NCI-H748 (cell line): ENCODE results near the gene GORASP1.
A peak's percentile ranks its signal among the peaks of the same experiment; 100 is the strongest.

Source experiments
- DNase-seq: peaks from one replicate; lab custom pipeline; 2025; ENCODE audit not compliant: unreplicated experiment; lab: John Stamatoyannopoulos, UW

GORASP1 gene

DNA sequence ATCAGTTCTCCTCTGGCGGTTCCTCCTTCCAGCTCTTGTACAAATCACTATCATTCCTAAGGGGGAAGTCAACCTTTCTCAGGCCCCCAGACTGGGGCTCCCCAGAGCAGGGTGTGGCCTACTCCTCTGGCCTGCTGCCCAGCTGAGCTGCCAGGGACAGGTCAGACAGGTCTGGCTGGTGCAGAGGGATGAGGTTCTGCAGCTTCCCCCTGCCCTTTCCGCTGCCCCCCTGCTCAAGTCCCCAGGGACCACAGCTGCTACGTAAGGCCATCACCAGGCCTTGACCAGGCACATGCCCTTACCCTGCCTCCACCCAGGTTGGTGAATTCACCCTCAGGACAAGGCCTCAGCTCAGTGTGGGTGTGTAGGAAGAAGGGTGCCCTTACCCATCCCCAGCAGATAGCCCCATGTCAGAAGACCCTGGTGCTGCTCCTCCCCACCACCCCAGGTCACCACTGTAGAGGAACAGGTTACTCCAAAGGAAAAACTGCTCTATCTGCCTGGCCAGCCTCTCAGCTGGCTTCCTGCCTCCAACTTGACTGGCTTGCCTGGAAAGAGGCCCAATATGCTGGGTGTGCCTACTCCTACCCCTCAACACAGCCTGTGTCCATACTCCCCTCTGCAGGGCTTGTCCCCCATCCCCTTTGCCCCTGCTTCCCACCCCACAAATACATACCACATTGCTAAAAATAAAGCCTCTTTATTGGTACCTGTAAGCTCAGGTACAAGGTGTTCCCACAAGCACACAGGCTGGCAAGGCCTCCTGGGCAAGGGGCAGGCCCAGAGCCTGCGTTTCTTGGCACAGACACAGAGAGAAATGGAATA is 34.0 kb upstream of the GORASP1 start:
- DNase-seq = peak; percentile 66

GRCh38 chr3:39140341-39140971 is 33.0 kb upstream of the GORASP1 start:
- DNase-seq = no peak

- no peak for DNase-seq
Observed at GRCh38 chr3:39139442-39139841, 32.0 kb upstream of the GORASP1 start.

DNA sequence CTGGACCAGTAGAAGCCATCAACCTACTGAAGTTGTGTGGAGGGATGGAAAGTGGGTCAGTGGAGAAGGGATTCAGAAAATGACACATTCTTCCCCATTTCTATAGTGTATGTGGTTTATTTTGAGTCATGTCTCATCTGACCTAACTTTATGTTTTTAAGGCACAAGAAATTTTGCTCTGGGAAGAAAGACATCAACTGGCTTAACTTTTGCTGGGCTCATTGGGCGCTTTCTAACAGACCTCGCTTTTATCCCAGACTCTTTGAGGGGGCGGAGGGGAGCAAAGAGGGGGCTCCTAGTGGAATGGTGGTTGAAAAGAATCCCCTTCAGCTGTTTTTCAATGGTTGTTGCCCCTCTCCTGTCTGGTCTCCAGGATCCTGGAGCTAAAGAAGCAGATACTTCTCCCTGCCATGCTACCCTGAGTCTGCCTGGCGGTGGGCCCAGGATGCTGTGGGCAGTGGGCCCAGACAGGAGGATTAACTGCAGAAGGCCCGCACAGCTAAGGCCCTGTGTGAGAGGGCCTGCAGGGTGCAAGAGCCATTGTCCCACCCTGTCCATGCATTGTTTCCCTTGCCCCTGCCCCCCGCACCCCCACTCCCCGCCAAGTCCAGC is 31.5 kb upstream of the GORASP1 start:
- no peak for DNase-seq

DNA sequence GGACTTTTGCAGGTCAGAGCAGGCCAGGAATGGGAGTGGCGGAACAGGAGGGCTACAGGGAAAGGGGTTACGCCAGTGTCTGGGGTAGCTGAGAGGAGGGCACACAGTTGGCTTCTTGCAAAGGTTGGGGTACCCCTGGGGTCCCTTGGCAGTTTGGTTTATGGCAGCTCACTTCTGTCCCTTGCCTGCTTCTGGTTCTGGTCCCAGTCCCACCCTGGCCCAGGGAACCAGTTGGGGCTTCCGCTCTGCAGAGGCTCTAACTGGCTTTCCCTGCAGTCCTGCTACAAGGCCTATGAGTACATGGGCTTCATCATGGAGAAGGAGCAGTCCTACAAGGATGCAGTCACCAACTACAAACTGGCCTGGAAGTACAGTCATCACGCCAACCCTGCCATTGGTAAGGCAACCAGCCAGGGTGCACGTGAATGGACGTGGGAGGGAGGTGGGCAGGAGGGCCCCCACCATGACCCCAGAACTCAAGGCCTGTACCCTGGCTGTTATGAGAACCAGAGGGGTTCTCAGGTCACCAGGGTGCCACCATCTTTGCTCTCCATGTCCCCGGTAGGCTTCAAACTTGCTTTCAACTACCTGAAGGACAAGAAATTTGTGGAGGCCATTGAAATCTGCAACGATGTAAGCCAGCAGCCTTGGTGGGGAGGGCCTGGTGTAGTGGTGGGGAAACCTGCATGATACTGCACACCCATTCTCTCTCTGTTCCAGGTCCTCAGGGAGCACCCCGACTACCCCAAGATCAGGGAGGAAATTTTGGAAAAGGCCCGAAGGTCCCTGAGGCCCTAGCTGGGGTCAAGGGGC is 30.8 kb upstream of the GORASP1 start:
- DNase-seq = no peak

- no peak for DNase-seq
Observed at GRCh38 chr3:39137435-39137936, 30.1 kb upstream of the GORASP1 start.

GRCh38 chr3:39136533-39137434 is 29.4 kb upstream of the GORASP1 start:
- no peak for DNase-seq

- DNase-seq = no peak
Observed at GRCh38 chr3:39135170-39135805, 27.9 kb upstream of the GORASP1 start.

DNA sequence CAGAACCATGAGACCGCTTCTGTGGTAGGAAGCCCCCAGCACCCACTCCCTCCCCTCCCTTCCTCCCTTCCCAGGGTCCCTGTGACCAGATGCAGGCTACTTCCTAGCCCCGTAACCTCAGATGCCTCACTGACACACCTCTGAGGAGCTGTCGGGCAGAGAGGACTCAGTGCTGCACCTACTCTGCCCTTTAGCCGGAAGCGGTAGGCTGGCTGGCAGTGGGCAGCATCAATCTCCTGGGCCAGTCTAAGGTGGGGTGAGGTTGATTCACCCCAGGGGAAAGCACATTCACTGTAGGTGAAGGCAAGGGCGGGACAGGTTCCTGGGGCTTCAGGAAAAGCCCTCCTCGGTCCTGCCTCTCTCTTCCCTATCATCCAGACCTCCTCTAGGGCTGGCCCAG is 26.9 kb upstream of the GORASP1 start:
- DNase-seq = no peak

DNA sequence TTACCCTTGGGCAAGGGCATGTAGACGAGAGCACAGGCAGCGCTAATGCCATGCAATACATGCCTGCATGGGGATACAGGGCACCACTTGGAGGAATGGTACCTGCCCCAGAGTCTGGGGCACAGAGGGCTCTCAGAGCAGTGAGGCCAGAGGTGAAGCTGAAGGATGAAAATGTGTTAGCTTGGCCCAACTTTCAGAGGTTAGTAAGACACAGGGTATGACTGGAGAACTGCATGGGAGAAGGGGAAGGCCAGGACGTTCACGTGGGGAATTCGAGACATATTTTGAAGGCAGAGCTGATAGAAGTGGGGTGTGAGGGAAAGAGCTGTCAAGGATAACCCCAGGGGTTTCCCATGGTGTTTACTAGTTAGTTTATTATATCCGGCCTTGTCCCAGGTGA is 26.4 kb upstream of the GORASP1 start:
- DNase-seq = no peak

DNA sequence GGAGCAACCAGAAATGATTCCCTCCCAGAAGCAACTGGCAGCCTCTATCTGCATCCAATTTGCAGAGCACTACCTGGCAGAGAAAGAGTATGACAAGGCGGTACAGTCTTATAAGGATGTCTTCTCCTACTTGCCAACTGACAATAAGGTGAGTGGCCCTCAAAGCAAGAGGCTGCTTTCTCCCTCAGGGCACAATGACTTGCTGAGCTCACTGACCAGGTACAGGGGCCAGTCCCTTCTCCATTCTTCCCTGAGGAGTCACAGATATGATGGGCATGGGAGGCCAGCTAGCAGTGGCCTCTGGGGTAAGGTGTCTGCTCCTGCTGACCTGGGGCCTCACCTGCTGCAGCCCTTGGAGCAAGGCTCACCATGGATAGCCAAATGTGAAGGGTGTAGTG is 25.7 kb upstream of the GORASP1 start:
- no peak for DNase-seq

DNA sequence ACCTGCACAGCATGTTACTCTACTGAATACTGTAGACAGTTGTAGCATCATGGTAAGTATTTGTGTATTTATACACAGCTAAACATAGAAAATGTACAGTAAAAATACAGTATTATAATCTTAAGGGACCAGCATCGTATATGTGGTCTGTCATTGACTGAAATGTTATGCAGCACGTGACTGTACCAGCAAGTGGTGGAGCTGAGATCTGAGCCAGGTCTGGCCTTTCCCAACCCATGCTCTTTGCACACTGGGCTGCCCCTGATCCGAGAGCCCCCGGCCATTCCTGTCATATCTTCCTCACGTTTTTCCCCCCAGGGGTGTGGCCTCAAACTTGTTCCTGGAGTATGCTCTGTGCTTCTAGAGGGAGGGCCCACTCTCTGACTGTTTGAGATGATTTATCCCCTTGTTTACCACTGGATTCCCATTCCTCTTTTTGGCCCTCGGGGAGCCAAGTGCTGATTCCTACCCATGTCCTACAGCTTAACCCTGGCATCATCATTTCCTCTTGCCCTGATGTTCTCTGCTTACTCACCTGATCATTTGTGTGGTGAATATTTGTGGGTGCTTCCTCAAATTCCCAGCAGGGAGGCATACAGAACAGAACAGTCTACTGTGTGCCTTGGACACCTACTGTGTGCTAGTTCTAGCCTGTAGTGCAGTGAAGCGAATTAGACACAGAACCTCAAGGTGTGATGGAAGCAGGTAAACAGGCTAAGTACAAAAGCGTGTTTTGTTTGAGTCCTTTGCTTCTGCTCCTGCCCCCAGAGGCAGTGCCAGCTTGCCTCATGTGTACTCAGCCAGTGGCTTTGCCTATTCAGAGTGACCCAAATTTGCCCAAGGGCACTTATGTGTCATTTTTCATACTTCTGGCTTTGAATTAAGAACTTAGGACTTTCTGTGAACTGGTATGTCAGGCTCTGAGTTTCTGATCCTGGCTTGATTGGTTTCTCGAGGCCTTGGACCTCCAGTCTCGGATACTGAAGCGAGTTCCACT is 25.0 kb upstream of the GORASP1 start:
- no peak for DNase-seq

- no peak for DNase-seq
Observed at GRCh38 chr3:39130693-39131265, 23.4 kb upstream of the GORASP1 start.

DNA sequence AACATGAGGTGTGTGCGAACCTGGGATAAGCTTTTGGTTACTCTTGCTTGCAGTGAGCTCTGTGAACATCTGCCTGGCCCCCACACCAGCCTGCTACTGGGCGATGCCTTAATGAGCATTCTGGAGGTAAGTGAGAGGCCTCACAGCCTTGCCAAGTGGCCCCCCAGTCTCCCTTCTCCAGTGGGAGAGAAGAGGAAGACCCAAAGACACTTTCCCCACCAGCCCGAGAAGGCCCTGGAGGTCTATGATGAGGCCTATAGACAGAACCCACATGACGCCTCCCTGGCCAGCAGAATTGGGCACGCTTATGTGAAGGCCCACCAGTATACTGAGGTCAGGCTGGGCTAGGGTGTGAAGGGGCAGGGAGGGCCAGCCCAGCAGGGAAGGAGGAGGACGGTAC is 22.6 kb upstream of the GORASP1 start:
- DNase-seq = no peak

DNA sequence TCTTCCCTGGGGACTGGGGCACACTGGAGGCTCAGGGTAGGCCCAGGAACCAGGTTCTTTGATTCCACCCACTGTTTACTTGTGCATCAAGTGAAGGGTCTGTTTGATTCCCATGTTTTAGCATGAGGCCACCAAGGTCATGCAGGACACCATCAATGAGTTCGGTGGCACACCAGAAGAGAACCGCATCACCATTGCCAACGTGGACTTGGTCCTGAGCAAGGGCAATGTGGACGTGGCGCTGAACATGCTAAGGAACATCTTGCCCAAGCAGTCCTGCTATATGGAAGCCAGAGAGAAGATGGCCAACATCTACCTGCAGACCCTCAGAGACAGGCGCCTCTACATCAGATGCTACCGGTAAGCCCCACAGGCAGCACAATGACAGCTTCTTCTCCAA is 21.5 kb upstream of the GORASP1 start:
- no peak for DNase-seq

DNA sequence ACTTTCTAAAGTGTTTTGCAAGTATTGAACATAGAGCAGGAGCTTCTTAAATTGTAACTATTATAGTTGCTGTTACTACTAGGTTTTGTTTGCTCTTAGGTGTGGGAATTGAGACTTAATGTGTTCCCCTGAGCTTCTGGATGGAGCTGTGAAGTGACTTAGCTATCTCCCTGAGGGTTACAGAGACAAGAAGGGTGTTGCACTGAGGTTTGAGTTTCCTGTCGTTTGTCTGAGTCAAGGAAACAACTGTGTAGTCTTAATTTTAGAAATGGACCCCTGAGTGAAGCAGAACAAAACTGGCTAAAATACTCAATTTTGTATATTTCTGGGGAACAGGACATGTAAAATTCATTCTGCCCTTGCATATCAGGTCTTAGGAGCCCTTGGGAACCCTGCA is 20.5 kb upstream of the GORASP1 start:
- DNase-seq = no peak

DNA sequence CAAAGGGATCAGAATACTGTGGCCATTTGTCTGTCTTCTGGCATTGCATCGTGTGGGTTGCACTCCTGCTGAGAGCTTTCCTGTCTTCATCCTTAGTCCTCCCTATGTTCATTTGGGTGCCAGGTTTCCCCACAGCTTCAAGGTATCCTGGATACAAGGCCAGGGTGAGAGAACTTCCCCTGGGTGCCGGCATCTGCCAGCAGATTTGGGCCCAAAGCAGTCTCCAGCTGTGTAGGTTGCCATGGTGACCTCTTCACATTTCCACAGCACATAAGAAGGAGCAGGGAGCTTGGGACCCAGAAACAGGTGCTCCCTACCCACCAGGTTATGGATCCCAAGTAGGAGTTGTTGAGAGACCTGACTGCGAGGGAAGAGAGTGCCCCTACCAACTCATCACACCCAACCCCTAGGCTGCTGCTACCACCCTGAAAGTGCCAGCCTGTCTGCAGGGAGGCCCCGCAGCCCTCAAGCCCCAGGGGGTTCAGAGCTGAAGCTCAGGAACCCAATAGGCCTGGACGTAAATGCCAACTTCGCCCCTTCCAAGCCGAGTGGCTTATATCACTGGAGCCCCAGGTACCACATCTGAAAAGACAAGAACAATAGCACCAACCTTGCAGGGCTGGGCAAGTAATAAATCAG is 20.0 kb upstream of the GORASP1 start:
- no peak for DNase-seq
